ENCODE measurements around the gene NT5C3A.

NT5C3A gene

GRCh38 chr7:33079763-33080690 lies 17.5 kb upstream of the NT5C3A start:
- Histone ChIP-seq H3K4me3 (ENCODE audit: low read depth, low read length) (no peak overlapping the region), H3K27ac (ENCODE audit: extremely low read depth, low read depth, low read length) (no peak overlapping the region), H3K9me3 (ENCODE audit: control insufficient read depth, insufficient read depth, low read depth, low read length) (no peaks in the 10 kb centered on the region), H3K4me1 (ENCODE audit: control insufficient read depth, insufficient read depth, low read length) (no peaks in the 10 kb centered on the region), H3K36me3 (ENCODE audit: control insufficient read depth in 2 of 2, insufficient read depth in 1 of 2, low read length in 2 of 2) (no peaks in the 10 kb centered on the region)
- CTCF ChIA-PET, result interaction anchor here (1.3 kb wide), 1 partner anchor 27 kb away, joined by 3 read pairs; no protein-coding TSS in a partner anchor
- POLR2A ChIA-PET, result no interaction called here
- TF ChIP-seq ZNF18 (tag by site-specific recombination; IDR thresholded peaks at IDR 0.05) (no peak), ZEB2 (tag by site-specific recombination; IDR thresholded peaks at IDR 0.05) (no peak), ZNF133 (tag by site-specific recombination; IDR thresholded peaks at IDR 0.05) (no peak), ZNF335 (tag by site-specific recombination; conservative IDR thresholded peaks at IDR 0.05) (no peak), KLF8 (tag by site-specific recombination; IDR thresholded peaks at IDR 0.05) (no peak), ZNF266 (tag by site-specific recombination; IDR thresholded peaks at IDR 0.05; ENCODE audit: low read depth) (no peak), GFI1B (tag by site-specific recombination; IDR thresholded peaks at IDR 0.05) (no peak), HOXC10 (CRISPR knock-in tag; IDR thresholded peaks at IDR 0.05) (no peak), ZNF140 (tag by site-specific recombination; IDR thresholded peaks at IDR 0.05) (no peak), ZNF391 (tag by site-specific recombination; IDR thresholded peaks at IDR 0.05; ENCODE audit: borderline replicate concordance, low read depth) (no peak), ZBTB17 (tag by site-specific recombination; IDR thresholded peaks at IDR 0.05) (no peak), ZNF596 (tag by site-specific recombination; IDR thresholded peaks at IDR 0.05) (no peak), REPIN1 (tag by site-specific recombination; IDR thresholded peaks at IDR 0.05; ENCODE audit: low read depth) (no peak), ZNF248 (tag by site-specific recombination; IDR thresholded peaks at IDR 0.05) (no peak), ZNF155 (tag by site-specific recombination; IDR thresholded peaks at IDR 0.05) (no peak), BCL11B (tag by site-specific recombination; IDR thresholded peaks at IDR 0.05; ENCODE audit: low read depth) (no peak), ZNF785 (tag by site-specific recombination; IDR thresholded peaks at IDR 0.05) (no peak), ZNF660 (tag by site-specific recombination; IDR thresholded peaks at IDR 0.05) (no peak)
- TF ChIP-seq, protein P1, sequence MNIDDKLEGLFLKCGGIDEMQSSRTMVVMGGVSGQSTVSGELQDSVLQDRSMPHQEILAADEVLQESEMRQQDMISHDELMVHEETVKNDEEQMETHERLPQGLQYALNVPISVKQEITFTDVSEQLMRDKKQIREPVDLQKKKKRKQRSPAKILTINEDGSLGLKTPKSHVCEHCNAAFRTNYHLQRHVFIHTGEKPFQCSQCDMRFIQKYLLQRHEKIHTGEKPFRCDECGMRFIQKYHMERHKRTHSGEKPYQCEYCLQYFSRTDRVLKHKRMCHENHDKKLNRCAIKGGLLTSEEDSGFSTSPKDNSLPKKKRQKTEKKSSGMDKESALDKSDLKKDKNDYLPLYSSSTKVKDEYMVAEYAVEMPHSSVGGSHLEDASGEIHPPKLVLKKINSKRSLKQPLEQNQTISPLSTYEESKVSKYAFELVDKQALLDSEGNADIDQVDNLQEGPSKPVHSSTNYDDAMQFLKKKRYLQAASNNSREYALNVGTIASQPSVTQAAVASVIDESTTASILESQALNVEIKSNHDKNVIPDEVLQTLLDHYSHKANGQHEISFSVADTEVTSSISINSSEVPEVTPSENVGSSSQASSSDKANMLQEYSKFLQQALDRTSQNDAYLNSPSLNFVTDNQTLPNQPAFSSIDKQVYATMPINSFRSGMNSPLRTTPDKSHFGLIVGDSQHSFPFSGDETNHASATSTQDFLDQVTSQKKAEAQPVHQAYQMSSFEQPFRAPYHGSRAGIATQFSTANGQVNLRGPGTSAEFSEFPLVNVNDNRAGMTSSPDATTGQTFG (tag by site-specific recombination; IDR thresholded peaks at IDR 0.05; ENCODE audit: borderline replicate concordance), result no peak
- TF ChIP-seq, protein P2, sequence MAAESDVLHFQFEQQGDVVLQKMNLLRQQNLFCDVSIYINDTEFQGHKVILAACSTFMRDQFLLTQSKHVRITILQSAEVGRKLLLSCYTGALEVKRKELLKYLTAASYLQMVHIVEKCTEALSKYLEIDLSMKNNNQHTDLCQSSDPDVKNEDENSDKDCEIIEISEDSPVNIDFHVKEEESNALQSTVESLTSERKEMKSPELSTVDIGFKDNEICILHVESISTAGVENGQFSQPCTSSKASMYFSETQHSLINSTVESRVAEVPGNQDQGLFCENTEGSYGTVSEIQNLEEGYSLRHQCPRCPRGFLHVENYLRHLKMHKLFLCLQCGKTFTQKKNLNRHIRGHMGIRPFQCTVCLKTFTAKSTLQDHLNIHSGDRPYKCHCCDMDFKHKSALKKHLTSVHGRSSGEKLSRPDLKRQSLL (tag by site-specific recombination; IDR thresholded peaks at IDR 0.05), result no peak

- H3K4me1 ChIP-seq (ENCODE audit: control insufficient read depth, insufficient read depth, low read length), result no peaks in the 10 kb centered on the region
- H3K9me3 ChIP-seq (ENCODE audit: control insufficient read depth, insufficient read depth, low read depth, low read length), result no peaks in the 10 kb centered on the region
- CTCF ChIA-PET, result interaction anchor here (1.3 kb wide), 1 partner anchor 28 kb away, joined by 3 read pairs; no protein-coding TSS in a partner anchor
- POLR2A ChIA-PET, result no interaction called here
- no peak overlapping the region for H3K27ac ChIP-seq (ENCODE audit: extremely low read depth, low read depth, low read length)
- H3K36me3 ChIP-seq (ENCODE audit: control insufficient read depth in 2 of 2, insufficient read depth in 1 of 2, low read length in 2 of 2), result no peaks in the 10 kb centered on the region
- H3K4me3 ChIP-seq (ENCODE audit: low read depth, low read length), result no peak overlapping the region
- TF ChIP-seq ZFP41 (tag by site-specific recombination; IDR thresholded peaks at IDR 0.05; ENCODE audit: borderline replicate concordance) (no peak), AEBP2 (tag by site-specific recombination; IDR thresholded peaks at IDR 0.05; ENCODE audit: borderline replicate concordance) (no peak), ZNF155 (tag by site-specific recombination; IDR thresholded peaks at IDR 0.05) (no peak), FEZF1 (tag by site-specific recombination; IDR thresholded peaks at IDR 0.05) (no peak), ZNF777 (tag by site-specific recombination; IDR thresholded peaks at IDR 0.05; ENCODE audit: borderline replicate concordance) (no peak), ZNF701 (tag by site-specific recombination; IDR thresholded peaks at IDR 0.05) (no peak), ZEB2 (tag by site-specific recombination; IDR thresholded peaks at IDR 0.05) (no peak), KLF1 (tag by site-specific recombination; IDR thresholded peaks at IDR 0.05) (no peak), ZBTB17 (tag by site-specific recombination; IDR thresholded peaks at IDR 0.05) (no peak), YY1 (tag by site-specific recombination; IDR thresholded peaks at IDR 0.05) (no peak)
- TF ChIP-seq, protein P3, sequence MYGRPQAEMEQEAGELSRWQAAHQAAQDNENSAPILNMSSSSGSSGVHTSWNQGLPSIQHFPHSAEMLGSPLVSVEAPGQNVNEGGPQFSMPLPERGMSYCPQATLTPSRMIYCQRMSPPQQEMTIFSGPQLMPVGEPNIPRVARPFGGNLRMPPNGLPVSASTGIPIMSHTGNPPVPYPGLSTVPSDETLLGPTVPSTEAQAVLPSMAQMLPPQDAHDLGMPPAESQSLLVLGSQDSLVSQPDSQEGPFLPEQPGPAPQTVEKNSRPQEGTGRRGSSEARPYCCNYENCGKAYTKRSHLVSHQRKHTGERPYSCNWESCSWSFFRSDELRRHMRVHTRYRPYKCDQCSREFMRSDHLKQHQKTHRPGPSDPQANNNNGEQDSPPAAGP (tag by site-specific recombination; IDR thresholded peaks at IDR 0.05), result no peak
Measured at GRCh38 chr7:33079096-33079495, 16.5 kb upstream of the NT5C3A start.

Measured in HEK293 (cell line).